Fibroblast of lung (primary cell): ENCODE results near the gene CASP5. TPM values are rescaled to one million over a fixed set of nuclear protein-coding genes. Genes with fewer than 3 reads are reported as not detected.

Source experiments
- DNase-seq, 2 donors: peaks; one replicate each; pipeline versions ENCODE4 v3.0.0 to v3.0.0-alpha.2; 2010; ENCODE audit warnings: low read depth in 2 of 2
- H2AFZ ChIP-seq: 2 replicates; pipeline ENCODE4 v1.5.1; 2012; ENCODE audit warnings: low read length, control low read depth, inconsistent platforms
- H3K27ac ChIP-seq: 2 replicates; pipeline ENCODE4 v1.5.1; 2011; ENCODE audit warnings: low read length, control low read depth; ENCODE audit not compliant: insufficient read depth
- H3K27me3 ChIP-seq: 2 replicates; pipeline ENCODE4 v1.5.1; 2011; ENCODE audit warnings: mild to moderate bottlenecking, low read length; ENCODE audit not compliant: control insufficient read depth, insufficient read depth
- H3K36me3 ChIP-seq: 2 replicates; pipeline ENCODE4 v1.5.1; 2011; ENCODE audit warnings: low read length; ENCODE audit not compliant: control insufficient read depth, insufficient read depth
- H3K4me1 ChIP-seq: 2 replicates; pipeline ENCODE4 v1.5.1; 2011; ENCODE audit warnings: low read length; ENCODE audit not compliant: control insufficient read depth, insufficient read depth; ENCODE audit errors: extremely low read depth
- H3K4me2 ChIP-seq: 2 replicates; pipeline ENCODE4 v1.5.1; 2011; ENCODE audit warnings: low read length, control low read depth; ENCODE audit not compliant: insufficient read depth; ENCODE audit errors: extremely low read depth
- H3K4me3 ChIP-seq, 4 experiments: fragments of 200-600 bp in 1 of 4; sonication (generic) in 1 of 4; replicated peaks in 1 of 4; 2 replicates each; pipeline ENCODE4 v1.5.1; 2011 to 2016; ENCODE audit warnings: low read length in 4 of 4, low read depth in 3 of 4, mild to moderate bottlenecking in 3 of 4, control low read depth in 2 of 4, inconsistent platforms in 1 of 4, mixed read lengths in 1 of 4; ENCODE audit not compliant: insufficient read depth in 1 of 4; ENCODE audit errors: control extremely low read depth in 1 of 4
- H3K79me2 ChIP-seq: 2 replicates; pipeline ENCODE4 v1.5.1; 2012; ENCODE audit warnings: mild to moderate bottlenecking, low read length, inconsistent platforms; ENCODE audit not compliant: control insufficient read depth, insufficient read depth
- H3K9ac ChIP-seq: 2 replicates; pipeline ENCODE4 v1.5.1; 2011; ENCODE audit warnings: mild to moderate bottlenecking, low read length, control low read depth; ENCODE audit not compliant: insufficient read depth
- H3K9me3 ChIP-seq: 2 replicates; pipeline ENCODE4 v1.5.1; 2012; ENCODE audit warnings: low read depth, low read length; ENCODE audit not compliant: control insufficient read depth, insufficient read depth
- H4K20me1 ChIP-seq: 2 replicates; pipeline ENCODE4 v1.5.1; 2011; ENCODE audit warnings: low read length; ENCODE audit not compliant: control insufficient read depth, insufficient read depth; ENCODE audit errors: extremely low read depth
- EZH2 ChIP-seq: IDR thresholded peaks from 2 replicates; pipeline ENCODE4 v1.5.1; 2012; ENCODE audit warnings: low read length, control low read depth, mild to moderate bottlenecking; ENCODE audit errors: missing control alignments
- polyA plus RNA-seq, 2 donors: library from polyadenylated mRNA; depleted of rRNA in 1 of 2; stranded (reverse) in 1 of 2; unstranded in 1 of 2; fragments of >200 nt; gene quantifications; 2 replicates each; pipeline ENCODE4 v1.2.1, GENCODE V29; 2011 to 2012; ENCODE audit warnings: missing spikeins in 1 of 2
- total RNA-seq: library from RNA; depleted of rRNA; stranded (reverse); fragments of >200 nt; gene quantifications from 2 replicates; pipeline ENCODE4 v1.2.1, GENCODE V29; 2014
- TF ChIP-seq, protein P1 (sequence below), 2 donors: IDR thresholded peaks in 1 of 2; conservative IDR thresholded peaks in 1 of 2; 1 replicate in 1 of 2; 2 replicates in 1 of 2; pipeline ENCODE4 v1.5.1; 2011 to 2012; ENCODE audit warnings: low read length in 2 of 2, control low read depth in 1 of 2, inconsistent platforms in 1 of 2, low read depth in 1 of 2, mild to moderate bottlenecking in 1 of 2

The CASP5 gene
- total and polyA plus RNA-seq, 2 donors (not counting 1 experiment from before 2014, with no cell fraction given): 0.17 TPM; not detected in 1

DNA sequence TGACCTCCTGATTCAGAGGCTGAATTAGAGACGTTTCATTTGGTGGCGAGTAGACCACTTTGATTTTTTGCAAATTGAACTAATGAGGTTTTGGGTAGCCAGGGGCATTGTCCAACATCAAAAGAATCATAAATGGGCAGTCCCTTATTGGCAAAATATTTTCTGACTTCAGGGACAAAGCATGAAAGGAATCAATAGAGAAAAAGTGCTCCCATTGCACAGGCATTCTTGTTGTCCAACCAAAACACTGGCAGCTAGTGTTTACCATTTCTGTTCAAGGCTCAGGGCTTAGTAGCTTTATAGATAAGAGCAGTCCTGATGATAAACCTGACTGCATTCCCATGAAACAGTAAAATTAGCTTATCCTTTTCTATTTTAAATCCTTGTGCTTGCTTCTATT, 28.6 kb upstream of the CASP5 start:
- Histone ChIP-seq H3K79me2 (no peaks in the 10 kb centered on the region), H3K4me2 (no peak overlapping the region), H3K36me3 (no peaks in the 10 kb centered on the region), H3K4me1 (no peaks in the 10 kb centered on the region), H3K9me3 (no peaks in the 10 kb centered on the region), H3K27me3 (no peaks in the 10 kb centered on the region), H3K27ac (no peak overlapping the region), H3K4me3 (no peak overlapping the region), H3K9ac (no peak overlapping the region), H4K20me1 (no peaks in the 10 kb centered on the region), H2AFZ (no peak overlapping the region)
- peak in 1 of 2 donors; percentile 9 for DNase-seq
- TF ChIP-seq EZH2: no peak
- TF ChIP-seq, protein P1, sequence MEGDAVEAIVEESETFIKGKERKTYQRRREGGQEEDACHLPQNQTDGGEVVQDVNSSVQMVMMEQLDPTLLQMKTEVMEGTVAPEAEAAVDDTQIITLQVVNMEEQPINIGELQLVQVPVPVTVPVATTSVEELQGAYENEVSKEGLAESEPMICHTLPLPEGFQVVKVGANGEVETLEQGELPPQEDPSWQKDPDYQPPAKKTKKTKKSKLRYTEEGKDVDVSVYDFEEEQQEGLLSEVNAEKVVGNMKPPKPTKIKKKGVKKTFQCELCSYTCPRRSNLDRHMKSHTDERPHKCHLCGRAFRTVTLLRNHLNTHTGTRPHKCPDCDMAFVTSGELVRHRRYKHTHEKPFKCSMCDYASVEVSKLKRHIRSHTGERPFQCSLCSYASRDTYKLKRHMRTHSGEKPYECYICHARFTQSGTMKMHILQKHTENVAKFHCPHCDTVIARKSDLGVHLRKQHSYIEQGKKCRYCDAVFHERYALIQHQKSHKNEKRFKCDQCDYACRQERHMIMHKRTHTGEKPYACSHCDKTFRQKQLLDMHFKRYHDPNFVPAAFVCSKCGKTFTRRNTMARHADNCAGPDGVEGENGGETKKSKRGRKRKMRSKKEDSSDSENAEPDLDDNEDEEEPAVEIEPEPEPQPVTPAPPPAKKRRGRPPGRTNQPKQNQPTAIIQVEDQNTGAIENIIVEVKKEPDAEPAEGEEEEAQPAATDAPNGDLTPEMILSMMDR (conservative IDR thresholded peaks at IDR 0.05 in 1 of 2, IDR thresholded peaks at IDR 0.05 in 1 of 2; ENCODE audit: low read depth in 1 of 2, low read length in 2 of 2): no peak

DNA sequence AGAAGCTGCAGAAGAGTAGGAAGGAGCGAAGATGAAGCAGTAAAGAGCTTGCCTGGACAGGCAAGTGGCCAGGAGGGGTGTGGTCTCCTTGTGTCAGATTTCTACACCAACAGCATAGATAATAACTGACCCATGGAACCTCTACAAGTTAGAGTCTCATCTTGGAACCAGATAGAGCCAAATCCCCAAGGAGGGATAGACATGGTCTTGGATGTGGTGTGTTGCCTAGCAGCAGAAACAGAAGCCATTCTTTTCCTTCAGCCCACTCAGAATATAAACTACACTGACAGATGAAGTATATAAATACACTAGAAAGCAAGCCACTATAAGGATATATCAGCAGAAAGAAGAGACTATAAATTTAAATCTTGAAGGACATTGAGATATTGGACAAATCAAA, 26.5 kb upstream of the CASP5 start:
- Histone ChIP-seq H3K36me3 (no peaks in the 10 kb centered on the region), H3K4me2 (no peak overlapping the region), H3K4me1 (peaks cover 7% of the 10 kb centered on the region), H3K79me2 (peaks cover 2% of the 10 kb centered on the region), H4K20me1 (no peaks in the 10 kb centered on the region), H2AFZ (no peak overlapping the region), H3K27ac (no peak overlapping the region), H3K27me3 (no peaks in the 10 kb centered on the region), H3K9ac (no peak overlapping the region), H3K4me3 (no peak overlapping the region), H3K9me3 (no peaks in the 10 kb centered on the region)
- no peak for DNase-seq
- TF ChIP-seq EZH2: no peak
- TF ChIP-seq, protein P1 (conservative IDR thresholded peaks at IDR 0.05 in 1 of 2, IDR thresholded peaks at IDR 0.05 in 1 of 2; ENCODE audit: low read depth in 1 of 2, low read length in 2 of 2): no peak

DNA sequence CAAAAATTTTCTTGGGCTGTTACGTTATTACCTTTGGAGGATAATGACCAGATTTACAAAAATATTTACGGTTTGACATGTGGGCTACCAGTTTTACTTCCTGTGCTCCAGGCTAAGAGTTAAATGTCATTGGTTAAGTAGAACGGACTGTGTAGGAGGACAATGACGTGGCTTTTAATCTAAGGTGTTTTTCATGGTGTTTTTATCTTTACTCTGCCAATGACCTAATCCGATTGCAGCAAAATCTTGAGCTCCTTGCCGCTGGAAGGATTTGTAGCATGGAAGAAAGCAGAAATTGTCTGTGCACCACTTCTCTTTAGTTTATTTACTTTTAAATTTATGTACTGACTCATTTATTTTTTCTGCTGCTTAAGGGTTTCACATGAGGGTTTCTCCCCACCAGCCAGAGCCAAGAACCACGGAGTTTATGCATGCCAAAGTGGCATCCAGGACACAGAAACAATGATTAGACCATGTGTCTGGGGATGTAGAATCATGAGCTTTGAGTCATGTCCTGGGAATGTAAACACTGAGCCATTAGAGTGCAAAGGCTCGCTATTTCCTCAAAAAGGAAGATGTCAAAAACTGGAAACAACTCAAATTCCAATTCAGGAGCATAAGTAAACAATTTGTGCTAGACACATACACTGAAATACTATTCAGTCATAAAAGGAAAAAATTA, 24.1 kb upstream of the CASP5 start:
- peak overlapping the region; percentile 7 for H3K4me2 ChIP-seq
- peaks cover 9% of the 10 kb centered on the region for H3K79me2 ChIP-seq
- H3K9ac ChIP-seq: no peak overlapping the region
- peak overlapping the region; percentile 27 for H3K27ac ChIP-seq
- H4K20me1 ChIP-seq: no peaks in the 10 kb centered on the region
- H3K4me1 ChIP-seq: peaks cover 7% of the 10 kb centered on the region
- H3K4me3 ChIP-seq: peak overlapping the region in 1 of 4 experiments; percentile 17
- peak; percentile 99 to 100 for DNase-seq
- H3K27me3 ChIP-seq: no peaks in the 10 kb centered on the region
- H2AFZ ChIP-seq: no peak overlapping the region
- H3K36me3 ChIP-seq: no peaks in the 10 kb centered on the region
- no peak for TF ChIP-seq EZH2
- TF ChIP-seq, protein P1 (conservative IDR thresholded peaks at IDR 0.05 in 1 of 2, IDR thresholded peaks at IDR 0.05 in 1 of 2; ENCODE audit: low read depth in 1 of 2, low read length in 2 of 2): no peak
- H3K9me3 ChIP-seq: no peaks in the 10 kb centered on the region
